SU-DHL-6 (cell line): Measurements from ENCODE around the gene NHP2.

Source experiments
- EZH2phosphoT487 ChIP-seq: fragments of 200-600 bp; sonication (generic), shearing (Covaris generic); conservative IDR thresholded peaks from 2 replicates; pipeline ENCODE4 v1.6.1; 2018; ENCODE audit warnings: mild to moderate bottlenecking, antibody characterized with exemption, low read length, moderate library complexity, mixed read lengths
- TF ChIP-seq, protein P1 (sequence below): fragments of 200-600 bp; sonication (generic); IDR thresholded peaks from one replicate; pipeline ENCODE4 v1.5.1; 2017; ENCODE audit warnings: antibody characterized with exemption, mild to moderate bottlenecking, low read length, moderate library complexity; ENCODE audit not compliant: insufficient read depth, poor library complexity, severe bottlenecking

DNA sequence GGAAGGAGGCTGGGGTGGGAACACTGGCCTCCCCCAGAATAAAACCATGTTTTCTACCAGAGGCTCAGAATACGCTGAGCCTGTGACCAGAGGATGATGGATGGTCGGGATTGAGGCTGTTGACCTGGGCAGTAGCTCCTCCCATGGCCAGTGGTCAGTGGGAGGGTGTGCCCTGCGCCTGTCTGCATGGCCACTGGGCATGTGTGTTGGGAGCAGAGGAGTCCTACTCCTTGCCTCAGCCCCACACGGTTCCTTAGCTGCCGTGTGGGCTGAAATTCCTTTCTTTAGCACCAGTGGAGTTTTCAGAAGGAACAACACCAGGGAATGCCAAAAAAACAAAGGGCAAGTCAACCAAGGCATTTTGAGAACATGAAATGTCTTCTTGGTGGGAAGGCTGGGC, 31.3 kb downstream of the NHP2 start:
- TF ChIP-seq, protein P1, sequence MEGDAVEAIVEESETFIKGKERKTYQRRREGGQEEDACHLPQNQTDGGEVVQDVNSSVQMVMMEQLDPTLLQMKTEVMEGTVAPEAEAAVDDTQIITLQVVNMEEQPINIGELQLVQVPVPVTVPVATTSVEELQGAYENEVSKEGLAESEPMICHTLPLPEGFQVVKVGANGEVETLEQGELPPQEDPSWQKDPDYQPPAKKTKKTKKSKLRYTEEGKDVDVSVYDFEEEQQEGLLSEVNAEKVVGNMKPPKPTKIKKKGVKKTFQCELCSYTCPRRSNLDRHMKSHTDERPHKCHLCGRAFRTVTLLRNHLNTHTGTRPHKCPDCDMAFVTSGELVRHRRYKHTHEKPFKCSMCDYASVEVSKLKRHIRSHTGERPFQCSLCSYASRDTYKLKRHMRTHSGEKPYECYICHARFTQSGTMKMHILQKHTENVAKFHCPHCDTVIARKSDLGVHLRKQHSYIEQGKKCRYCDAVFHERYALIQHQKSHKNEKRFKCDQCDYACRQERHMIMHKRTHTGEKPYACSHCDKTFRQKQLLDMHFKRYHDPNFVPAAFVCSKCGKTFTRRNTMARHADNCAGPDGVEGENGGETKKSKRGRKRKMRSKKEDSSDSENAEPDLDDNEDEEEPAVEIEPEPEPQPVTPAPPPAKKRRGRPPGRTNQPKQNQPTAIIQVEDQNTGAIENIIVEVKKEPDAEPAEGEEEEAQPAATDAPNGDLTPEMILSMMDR: no peak
- TF ChIP-seq EZH2phosphoT487: no peak
